ENCODE data around the gene GIPC2.

The GIPC2 gene

DNA sequence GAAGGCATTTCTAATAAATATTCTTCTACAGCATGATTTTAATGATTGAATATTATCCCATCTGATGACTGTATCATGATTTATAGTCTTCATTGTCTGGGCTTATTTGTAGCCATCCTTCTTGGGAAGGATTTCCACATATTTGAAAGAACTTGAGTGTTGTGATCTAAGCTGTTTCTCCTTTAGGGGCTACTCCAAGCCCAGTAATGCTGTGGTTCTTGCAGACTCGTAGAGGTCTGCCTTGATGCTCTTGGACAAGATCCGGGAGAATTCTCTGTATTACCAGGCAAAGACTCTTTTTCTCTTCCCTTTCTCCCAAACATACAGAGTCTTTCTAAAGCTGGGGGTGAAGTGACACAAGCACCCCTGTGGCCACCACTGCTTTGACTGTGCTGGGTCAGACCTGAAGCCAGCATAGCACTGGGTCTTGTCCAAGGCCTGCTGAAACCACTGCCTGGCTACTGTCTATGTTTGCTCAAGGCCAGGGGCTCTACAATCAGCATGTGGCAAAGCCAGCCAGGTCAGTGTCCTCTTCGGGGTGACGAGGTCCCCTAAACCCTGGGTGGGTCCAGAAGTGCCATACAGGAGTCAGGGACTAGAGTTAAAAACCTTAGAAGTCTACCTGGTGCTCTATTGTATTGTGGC is 107.4 kb downstream of the GIPC2 start:
- no peak for DNase-seq

DNA sequence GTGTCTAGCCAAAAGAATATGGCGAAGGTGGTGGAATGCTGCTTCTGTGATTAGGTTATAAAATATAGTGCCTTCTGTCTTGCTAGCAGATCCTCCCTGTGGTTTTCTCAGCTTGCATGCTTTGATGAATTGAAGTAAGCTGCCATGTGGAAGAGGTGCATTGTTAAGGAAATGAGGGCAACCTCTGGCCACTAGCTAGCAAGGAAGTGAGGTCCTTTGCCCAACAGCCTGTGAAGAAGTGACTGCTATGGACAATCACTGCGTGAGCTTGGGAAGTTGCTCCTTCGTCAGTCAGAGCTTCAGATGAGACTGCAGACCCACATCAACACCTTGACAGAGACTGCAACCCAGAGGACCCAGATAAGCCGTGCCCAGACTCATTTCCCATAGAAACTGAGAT is 109.4 kb downstream of the GIPC2 start:
- DNase-seq = no peak

DNA sequence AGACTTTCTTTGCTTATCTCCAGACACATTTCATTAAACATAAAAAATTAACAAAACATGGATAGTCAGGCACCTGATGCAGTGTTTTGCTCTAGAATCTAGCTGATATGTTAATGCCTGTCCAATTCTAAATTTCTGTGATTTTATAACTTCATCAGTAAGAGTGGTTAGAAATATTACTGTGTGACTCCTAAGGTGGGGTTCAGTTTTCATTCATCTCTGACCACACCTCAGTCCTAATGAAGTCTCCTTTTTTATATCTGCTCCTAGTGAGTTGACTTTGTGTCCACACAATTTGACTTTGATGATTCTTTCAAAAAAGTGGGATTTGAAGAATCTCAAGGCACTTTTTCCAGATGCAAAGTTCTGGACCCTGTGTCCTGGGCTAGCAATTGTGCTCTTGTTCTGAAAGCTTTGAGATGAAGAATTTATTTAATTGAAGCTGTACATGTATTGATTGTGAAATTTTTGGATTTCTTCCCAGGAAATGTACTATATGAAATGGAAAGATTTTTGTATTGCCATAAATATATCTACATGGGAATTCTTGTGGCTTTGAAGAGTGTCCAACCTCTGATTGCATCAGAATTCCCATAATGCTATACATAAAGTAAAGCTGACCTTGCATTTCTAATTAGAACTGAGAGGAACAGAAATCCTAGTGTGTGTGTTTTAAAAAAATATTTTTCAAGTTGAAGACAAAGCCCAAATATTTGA is 111.2 kb downstream of the GIPC2 start:
- DNase-seq = no peak

DNA sequence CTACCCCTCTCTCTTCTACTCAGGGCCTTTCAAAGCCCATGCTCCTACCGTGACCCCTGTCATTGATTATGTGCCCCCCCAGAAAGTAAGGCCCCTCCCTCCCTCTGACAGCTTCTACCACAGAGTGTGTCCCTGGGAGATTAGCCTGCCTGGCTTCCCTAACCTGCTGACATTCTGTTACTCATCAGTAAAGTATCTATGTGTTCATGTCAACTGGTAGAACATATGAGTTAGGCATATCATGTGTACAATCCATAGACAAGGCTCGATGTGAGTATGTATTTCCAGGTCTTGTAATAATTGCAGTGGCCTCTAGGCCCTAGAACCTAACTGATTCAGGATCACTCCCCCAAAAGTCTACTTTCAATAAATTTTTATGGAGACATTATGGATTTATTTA is 120.0 kb downstream of the GIPC2 start:
- DNase-seq = no peak

DNA sequence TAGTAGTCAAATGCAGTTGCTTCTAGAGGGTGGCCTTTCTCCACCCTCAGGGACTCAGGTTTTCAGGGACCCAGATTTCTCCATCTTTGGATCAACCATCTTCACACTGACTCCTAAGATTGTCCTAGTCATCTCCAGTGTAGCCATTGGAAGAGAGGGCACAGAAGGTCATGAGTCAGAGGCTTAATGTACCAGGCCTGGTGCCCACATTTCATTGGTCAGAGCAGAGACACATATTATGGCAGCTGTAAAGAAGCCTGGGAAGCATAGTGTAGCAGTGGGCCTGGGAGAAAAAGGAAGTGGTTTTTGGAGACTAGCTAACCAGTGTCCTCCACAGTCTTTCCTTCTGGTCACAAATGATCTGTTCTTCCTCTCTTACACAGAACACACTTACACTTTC is 122.5 kb downstream of the GIPC2 start:
- DNase-seq = no peak

DNA sequence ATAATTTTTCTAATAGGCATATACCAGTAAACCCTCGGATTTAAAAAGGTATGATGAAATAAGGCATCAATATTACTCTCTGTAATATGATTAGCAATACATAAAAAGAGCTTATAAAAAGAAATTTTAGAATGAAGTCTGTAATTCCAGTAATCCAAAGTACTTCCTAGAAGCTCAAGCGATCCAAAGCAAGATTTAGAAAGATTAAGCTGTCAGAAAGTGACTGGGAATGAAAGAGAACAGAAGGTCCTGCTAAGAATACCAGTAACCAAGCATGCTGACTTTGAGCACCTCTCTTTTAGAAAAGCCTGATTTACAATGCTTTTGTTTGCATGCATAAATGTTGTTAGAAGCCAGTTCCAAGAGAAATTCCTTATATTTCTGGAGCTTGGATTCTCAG is 125.1 kb downstream of the GIPC2 start:
- DNase-seq = no peak

DNA sequence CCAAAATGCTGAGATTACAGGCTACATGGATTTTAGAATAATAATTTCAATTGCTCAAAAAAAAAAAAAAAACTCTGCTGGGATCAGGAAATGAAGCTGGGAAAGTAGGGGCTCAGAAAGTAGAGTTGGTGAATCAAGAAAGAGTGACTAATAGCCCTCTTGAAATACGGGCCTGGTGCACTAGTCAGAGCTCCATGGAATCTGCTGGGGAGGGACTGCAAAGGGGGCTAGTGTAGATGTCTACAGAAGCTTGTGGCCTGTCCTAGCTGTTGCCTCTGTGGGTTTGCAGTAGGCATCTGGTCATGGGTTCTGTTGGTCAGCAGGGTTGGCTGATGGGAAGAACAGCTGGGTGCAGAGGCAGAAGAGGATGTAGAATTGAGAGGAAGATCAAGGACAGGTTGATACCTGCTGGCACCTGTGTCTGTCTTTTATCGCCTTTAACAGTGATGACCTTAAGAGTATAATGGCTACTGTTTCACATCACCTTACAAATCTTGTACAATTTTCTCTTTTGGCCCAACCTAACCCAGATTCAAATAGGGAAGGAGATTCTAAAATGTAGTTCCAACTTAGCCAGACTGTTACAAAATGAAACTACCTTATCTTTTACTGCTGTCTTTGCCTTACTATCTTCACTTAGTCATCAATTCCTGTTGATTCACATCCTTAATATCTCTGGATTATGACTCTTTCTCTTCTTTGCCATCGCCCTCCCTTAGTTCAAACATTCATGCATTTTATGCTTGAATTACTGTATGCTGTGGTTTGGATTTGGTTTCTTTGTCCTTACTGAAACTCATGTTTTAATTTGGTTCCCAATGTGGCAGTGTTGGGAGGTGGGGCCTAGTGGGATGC is 126.2 kb downstream of the GIPC2 start:
- DNase-seq = no peak

DNA sequence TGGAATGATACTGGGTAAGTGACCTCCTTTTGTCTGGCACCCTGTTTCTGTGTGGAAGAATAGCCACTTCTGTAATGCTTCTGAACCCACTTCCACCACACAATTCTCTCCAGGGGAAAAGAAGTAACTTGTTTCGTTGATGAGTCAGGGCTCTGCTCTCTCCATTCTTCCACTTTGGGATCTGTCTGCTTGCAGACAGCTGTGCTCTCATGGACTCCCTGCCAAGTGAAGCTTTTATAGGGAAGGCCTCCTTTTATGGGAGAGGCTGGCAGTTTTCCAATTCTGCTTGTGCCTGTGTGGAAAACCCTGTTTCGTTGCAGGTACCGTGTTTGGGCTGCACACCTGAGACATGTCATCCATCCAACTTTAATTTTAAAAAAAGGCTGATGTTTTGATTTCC is 130.7 kb downstream of the GIPC2 start:
- DNase-seq = peak; percentile 60

DNA sequence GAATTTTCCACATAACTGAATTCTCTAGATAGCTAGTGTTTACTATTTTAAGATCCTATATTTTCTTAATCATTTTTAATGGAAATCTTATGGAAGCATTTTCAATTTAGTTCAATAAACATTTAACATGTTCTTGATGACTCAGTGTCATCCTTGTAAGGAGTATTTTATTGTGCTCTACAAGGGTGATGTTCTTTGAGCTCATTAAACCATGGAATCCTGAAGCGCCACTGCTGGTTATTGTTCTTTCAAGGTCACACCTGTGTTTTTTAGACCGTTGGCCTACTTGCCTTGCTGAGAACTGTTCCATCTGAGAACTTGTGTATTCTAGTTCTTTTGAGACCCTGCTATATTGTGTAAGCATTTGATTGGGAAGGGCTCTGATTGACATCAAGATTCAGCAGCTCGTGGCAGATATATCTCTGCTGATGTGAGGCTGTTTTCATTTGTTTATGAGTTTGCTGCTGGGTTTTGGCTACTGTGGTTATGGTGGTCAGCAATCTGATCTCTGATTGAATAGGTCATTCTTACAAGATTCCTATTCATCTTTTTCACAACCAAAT is 132.0 kb downstream of the GIPC2 start:
- DNase-seq = no peak

DNA sequence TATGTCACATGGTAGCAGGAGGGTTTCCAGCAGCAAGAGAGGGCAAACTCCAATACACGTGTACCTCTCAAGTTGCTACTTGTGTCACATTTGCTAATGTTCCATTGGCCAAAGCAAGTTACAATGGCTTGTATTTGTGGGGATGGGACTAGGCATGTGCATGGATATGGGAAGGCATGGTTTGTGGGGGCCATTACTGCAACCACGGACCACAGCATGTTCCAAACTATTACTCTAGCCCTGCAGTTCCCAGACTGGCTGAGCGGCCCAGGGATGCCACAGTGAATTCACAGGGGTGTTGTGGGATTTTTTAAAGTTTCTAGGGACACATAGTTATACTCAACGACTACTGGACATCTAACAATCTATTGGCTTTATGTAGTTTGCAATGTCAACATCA is 133.1 kb downstream of the GIPC2 start:
- DNase-seq = no peak

DNA sequence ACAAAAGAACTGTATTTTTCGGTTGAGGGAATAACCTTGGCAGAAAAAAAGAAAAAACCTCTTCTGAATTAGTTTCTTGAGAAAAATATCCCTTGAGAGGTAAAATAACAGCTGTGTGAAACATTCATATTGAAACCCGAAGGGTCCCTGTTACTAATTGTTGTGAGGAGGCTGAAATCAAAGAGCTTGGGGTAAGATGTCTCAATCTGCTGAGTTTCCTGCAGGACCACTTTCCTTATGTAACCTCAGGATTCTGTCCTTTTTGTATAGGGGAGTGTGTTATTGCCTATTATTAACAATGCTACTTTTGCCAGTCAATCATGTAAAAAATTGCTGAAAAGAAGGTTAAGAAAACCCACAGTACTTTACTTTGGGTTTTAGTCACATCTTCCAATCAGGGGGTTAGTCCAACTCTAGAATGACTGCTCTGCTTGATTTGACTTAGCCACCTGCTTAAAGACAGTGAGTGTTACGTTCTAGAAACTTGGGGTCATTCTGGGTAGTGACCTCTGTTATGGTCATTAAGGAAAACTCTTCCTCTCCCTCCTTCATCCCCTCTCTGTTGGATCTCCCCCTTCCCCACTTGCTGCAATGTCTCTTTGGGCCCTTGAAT is 138.8 kb downstream of the GIPC2 start:
- DNase-seq = no peak
